Activated T-cell treated with anti-CD3 and anti-CD28 coated beads, Interleukin-2, amount 50 U/mL, for 48 hours (primary cell): Measurements from ENCODE around the gene OR2T2.
"Not testable (repeated sequence)": the region's sequence is repeated elsewhere in the genome, so short reads cannot be mapped to it uniquely, and the experiment has no call there.

Experiments used
- DNase-seq, 2 experiments: peaks; one replicate each; pipeline ENCODE4 v3.0.0-alpha.2; 2020

The OR2T2 gene

DNA sequence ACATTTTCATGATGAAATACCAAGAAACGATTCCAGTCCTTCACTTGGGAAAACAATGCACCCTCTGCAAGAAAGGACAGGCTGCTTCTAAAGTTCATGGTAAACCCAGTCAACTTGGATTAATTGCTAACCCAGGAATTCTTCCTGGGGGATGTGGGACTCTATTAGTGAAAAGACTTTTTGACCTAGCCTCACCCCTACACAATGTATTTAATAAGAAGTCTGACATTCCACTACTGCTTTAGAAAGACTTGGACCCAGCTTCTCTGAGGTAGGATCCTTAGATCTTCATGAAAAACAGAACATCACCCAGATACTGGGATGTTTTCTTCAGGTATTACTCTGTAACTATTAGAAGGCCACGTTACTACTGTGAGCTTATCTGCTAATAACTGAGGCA lies at the start of gene OR2T2:
Gene OR2T2 (plus strand): TSS at position 239 of the 400 bp plus-strand sequence. CDS start 7,161 bp downstream, outside the sequence.
- not testable (repeated sequence) for DNase-seq

GRCh38 chr1:248402748-248403147 lies 42.7 kb upstream of the OR2T2 start, which contains the start of gene OR2T1:
Gene OR2T1, plus strand, starts transcription at chr1:248403048. Its CDS starts 3,100 bp downstream, at chr1:248406148.
- no peak for DNase-seq

GRCh38 chr1:248404024-248404423 lies 41.4 kb upstream of the OR2T2 start:
- no peak for DNase-seq

DNA sequence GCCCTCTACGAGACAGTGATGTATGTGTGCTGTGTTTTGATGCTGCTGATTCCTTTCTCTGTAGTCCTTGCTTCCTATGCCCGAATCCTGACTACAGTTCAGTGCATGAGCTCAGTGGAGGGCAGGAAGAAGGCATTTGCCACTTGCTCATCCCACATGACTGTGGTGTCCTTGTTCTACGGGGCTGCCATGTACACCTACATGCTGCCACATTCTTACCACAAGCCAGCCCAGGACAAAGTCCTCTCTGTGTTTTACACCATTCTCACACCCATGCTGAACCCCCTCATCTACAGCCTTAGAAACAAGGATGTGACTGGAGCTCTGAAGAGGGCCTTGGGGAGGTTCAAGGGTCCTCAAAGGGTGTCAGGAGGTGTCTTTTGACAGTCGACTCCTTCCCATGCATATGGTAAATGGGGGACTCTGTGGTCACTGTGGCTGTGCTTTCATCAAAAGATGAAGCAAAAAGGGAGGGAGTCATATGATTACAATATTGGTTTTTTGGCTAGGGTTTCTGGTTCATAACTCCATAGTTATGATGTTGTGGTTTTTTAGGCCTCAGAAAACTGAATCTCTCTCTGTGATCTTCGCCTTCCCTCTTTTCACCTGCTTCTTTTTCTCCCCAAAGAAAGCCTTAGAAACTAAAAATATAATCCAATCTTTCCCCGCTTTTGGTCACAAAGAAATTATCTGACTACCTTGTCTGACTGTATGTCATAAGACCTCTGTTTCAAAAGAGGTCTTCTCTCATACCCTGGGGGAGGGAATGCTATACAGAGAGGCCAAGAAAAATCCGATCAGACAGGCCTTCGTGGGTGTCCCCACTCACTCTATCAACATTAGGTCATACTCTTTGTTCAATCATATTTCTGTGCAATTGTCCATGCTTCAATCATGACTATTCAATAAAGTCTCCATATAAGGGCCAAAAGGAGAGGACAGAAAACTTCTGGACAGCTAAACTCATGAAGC lies 38.4 kb upstream of the OR2T2 start:
- no peak for DNase-seq

DNA sequence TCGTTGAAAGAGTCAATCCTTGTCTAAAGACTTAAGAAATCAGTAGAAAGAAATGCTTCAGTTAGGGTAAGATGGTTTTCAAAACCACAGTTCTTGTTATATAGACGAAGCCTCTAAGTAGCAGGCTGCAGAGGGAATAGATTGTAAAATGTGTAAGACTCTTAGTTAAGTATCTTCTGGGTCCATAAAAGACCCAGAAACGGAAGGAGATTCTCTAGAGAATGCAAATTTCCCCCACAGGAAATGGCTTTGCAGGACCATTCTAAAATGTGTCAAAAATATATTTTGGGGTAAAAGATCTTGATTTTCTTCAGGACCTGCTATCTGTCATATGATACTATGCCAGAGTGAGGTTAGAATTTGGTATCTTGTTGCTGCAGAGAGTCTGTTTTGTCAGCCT lies 29.2 kb upstream of the OR2T2 start:
- no peak for DNase-seq

DNA sequence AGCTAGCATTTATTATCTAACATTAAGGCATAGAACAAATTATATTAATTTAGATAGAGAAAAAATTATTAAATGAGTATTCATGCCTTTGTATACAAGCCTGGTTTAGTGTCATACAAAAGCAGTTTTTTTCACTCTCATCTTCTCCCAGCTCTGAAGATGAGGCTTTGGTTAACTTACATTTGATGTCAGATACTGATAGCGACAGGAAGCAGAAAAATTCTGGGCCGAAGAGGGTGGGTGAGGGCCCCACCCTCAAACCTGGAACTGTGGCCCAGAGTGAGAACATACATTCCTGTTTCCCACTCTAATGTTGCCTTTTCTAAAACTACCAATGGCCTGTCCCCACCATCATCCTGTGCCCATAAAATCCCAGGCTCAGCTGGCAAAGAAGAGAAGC lies 27.6 kb upstream of the OR2T2 start:
- no peak for DNase-seq

- no peak for DNase-seq
Observed at GRCh38 chr1:248421384-248421783, 24.1 kb upstream of the OR2T2 start.

- not testable (repeated sequence) for DNase-seq
Observed at GRCh38 chr1:248427526-248428191, 17.8 kb upstream of the OR2T2 start.

DNA sequence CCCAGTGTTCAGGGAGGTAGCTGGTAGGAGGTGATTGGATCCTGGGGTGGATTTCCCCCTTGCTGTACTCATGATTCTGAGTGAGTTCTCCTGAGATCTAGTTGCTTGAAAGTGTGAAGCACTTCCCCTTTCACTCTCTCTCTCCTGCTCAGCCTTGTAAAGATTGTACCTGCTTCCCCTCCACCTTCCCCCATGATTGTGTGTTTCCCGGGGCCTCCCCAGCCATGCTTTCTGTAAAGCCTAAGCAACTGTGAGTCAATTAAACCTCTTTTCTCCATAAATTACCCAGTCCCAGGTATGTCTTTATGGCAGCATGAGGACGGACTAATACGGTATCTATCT lies 17.3 kb upstream of the OR2T2 start:
- DNase-seq, result not testable (repeated sequence)

GRCh38 chr1:248431683-248432082 lies 13.8 kb upstream of the OR2T2 start:
- not testable (repeated sequence) for DNase-seq

DNA sequence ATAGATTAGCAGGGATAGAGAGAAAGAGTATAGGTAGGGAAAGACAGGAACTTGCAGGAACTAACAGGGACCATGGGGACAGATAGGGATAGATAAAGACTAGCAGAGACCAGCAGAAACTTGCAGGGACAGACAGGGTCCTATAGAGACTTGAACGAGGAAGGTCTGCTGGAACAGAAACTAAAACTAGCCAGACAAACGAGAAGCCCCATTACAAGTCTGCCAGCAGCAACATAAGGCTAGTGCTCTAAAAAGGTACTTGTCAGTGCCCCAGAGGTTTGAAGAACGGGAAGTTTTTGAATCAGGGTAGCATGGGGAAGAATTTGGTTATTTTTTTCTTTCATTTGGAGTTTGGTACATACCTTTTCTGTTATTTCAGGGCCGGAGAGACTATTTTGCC lies 13.2 kb upstream of the OR2T2 start:
- DNase-seq, result not testable (repeated sequence)

DNA sequence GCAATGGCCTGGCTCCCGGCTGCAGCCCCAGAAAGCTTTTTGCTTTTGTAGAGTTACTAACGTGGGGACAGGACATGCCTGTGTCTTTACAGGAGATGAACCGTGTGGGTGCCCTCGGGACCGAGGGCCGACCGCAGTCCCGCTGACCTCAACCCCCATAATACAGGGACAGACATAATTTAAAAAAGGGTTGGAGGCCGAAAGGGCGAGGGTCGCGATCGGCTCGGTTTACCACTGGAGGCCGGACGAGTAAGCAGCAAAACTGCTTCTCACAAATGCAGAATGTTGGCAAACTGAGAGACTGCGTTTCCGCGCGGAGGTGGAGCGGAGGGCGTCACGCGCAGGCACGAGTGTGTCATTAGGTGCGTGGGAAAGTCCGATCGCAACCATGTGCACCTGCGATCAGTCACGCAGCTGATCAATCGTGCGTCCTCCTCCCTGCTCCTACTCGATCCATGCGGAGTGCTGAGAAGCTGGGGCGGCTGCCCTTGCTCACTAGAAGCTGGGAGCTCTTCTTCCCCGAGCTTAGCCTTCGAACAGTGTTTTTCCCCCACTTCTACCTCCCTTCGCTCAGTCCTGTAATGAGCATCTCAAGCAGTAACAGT lies 11.5 kb upstream of the OR2T2 start:
- not testable (repeated sequence) for DNase-seq

- DNase-seq, result not testable (repeated sequence)
Observed at GRCh38 chr1:248434913-248435312, 10.5 kb upstream of the OR2T2 start.

GRCh38 chr1:248436303-248436702 lies 9.1 kb upstream of the OR2T2 start:
- not testable (repeated sequence) for DNase-seq

DNA sequence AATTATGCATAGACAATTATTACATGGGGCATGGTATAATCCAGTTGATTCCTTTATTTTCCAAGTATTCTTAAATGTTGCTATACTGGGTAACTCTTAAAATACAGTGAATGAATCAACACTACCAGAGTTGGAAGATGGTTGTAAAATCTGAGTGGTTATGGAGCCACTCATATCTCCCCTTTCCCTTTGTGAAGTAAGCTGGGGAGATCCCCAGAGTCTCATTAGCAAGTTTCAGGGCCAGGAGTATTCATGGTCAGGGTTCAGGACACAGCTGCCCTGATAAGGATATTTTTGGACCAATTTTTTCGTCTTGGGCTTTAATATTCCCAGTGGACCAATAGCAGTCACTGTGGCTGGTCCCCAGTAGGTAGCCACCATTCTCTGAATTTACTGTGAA lies 6.8 kb upstream of the OR2T2 start:
- DNase-seq, result not testable (repeated sequence)

DNA sequence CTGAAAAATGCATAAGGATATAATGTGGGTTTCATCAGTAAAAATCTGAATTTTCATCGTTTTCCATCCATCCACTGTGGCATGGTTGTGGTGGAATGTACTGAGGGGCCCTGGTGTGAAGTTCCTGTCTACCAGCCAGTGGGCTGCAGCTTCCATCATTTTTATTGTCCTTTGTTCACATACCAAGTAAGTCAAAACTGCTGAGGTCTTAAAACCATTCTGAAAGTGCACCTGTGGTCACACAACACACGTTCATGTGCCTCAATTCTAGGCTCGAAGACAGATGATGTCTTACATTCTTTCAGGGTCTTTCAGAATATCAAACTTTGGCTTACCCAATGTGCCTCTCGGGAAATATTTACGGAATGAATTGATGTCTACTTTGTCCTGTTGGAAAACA lies 6.2 kb upstream of the OR2T2 start:
- not testable (repeated sequence) for DNase-seq

DNA sequence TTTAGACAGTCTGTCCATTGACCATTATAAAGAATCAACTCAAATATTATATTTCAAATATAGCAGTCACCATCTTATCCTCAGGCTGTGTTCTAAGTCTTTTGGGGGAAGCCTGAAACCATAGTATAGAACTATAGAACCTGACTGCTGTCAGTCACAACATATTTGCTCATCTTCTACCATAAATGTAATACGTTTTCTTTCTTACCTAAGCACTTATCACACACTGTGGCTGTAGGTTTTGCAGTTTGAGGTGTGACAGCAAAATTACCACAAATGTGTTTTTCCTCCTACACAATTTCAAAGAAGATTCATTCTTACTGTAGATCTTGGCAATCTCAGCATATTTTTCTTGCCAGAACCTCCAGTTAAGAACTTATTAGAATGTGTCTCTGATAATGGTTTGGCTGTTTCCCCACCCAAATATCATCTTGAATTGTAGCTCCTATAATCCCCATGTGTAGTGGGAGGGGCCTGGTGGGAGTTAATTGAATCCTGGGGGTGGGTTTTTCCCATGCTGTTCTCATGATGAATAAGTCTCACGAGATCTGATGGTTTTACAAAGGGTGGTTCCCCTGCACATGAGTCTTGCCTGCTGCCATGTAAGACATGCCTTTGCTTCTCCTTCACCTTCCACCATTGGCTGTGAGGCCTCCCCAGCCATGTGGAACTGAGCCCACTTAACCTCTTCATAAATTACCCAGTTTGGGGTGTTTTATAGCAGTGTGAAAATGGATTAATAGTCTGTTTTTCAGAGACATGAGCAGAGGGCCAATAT lies 2.7 kb upstream of the OR2T2 start:
- DNase-seq, result not testable (repeated sequence)

DNA sequence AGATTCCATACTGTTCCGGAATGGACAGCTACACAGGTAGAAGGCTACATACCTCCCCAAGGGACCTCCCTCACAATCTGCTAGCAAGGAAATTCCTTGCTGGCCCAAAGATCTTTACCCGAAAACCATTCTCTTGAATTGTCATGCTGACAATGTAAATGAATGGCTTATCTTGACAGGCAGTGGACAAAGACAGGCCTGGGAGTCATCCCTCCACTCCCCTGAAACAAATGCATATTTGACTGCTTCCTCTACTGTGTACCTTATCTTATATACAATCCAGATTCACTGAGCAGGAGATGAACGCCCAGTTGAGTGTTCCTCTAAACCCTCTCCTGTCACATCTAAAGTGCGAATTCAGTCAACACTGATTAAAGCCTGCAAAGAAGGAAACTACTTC lies 834 bp upstream of the OR2T2 start:
- not testable (repeated sequence) for DNase-seq

GRCh38 chr1:248448409-248449074 lies 3.1 kb downstream of the OR2T2 start:
- not testable (repeated sequence) for DNase-seq

GRCh38 chr1:248449821-248450465 lies 4.5 kb downstream of the OR2T2 start:
- not testable (repeated sequence) for DNase-seq

GRCh38 chr1:248450466-248451145 lies 5.2 kb downstream of the OR2T2 start:
- not testable (repeated sequence) for DNase-seq
